Ascending aorta (tissue), 2 donors: ENCODE measurements around the gene FAM217B. TPM values are rescaled to one million over a fixed set of nuclear protein-coding genes. Genes with fewer than 3 reads are reported as not detected.

Experiments
- DNase-seq, 2 donors: peaks; one replicate each; pipeline ENCODE4 v3.0.0-alpha.2; 2019; ENCODE audit warnings: low spot score in 2 of 2
- H3K27ac ChIP-seq, 2 donors: fragments of 200-600 bp; sonication (generic); one replicate each; pipeline ENCODE4 v1.5.1; 2016 to 2017; ENCODE audit warnings: mild to moderate bottlenecking in 1 of 2
- H3K27me3 ChIP-seq: fragments of 200-600 bp; sonication (generic); one replicate; pipeline ENCODE4 v1.5.1; 2017
- H3K36me3 ChIP-seq, 2 donors: fragments of 200-600 bp; sonication (generic); one replicate each; pipeline ENCODE4 v1.5.1; 2016
- H3K4me1 ChIP-seq, 2 donors: fragments of 200-600 bp; sonication (generic); one replicate each; pipeline ENCODE4 v1.5.1; 2016 to 2017; ENCODE audit warnings: mild to moderate bottlenecking in 1 of 2
- H3K4me3 ChIP-seq, 2 donors: fragments of 200-600 bp; sonication (generic); one replicate each; pipeline ENCODE4 v1.5.1; 2016 to 2017; ENCODE audit warnings: mild to moderate bottlenecking in 1 of 2
- H3K9me3 ChIP-seq, 2 donors: fragments of 200-600 bp; sonication (generic); one replicate each; pipeline ENCODE4 v1.5.1; 2016
- CTCF ChIP-seq, 3 experiments: fragments of 200-600 bp in 2 of 3; fragments of 450-650 bp in 1 of 3; sonication (generic) in 2 of 3; IDR thresholded peaks; one replicate each; pipeline ENCODE4 v1.5.1; 2016 to 2019; ENCODE audit warnings: antibody characterized with exemption in 3 of 3, mild to moderate bottlenecking in 1 of 3, moderate library complexity in 1 of 3
- intact Hi-C: fragments of 100-400 bp; cut with DNase I; formaldehyde crosslinking; loops from one replicate; pipeline ENCODE4 v1.15.1; 2023
- total RNA-seq: library from RNA; depleted of rRNA; stranded (reverse); fragments of >200 nt; gene quantifications from one replicate; pipeline ENCODE4 v1.1.0, GENCODE V29; 2016

FAM217B gene
- total RNA-seq, 1 donor from 2014 or later: 2.6 TPM

GRCh38 chr20:59961423-59961822 lies 21.2 kb downstream of the FAM217B start:
- no peaks in the 10 kb centered on the region for H3K36me3 ChIP-seq

DNA sequence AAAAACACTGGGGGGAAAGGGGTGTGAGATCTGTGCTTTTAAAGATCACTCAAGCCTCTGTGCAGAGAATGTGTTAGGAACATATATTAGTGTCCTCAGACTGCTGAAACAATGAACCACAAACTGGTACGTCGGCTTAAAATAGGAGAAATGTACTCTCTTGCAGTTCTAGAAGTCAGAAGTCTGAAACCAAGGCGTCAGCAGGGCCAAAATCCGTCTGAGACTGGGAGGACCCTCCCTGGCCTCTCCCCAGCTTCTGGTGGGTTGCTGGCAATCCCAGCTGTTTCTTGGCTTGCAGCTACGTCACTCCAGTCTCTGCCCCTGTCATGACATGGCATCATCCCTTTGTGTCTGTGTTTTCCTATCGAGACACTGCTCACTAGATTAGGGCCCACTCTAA lies 22.0 kb downstream of the FAM217B start:
- no peak overlapping the region for H3K4me3 ChIP-seq
- H3K27ac ChIP-seq: no peak overlapping the region
- H3K4me1 ChIP-seq: no peaks in the 10 kb centered on the region
- H3K9me3 ChIP-seq: no peaks in the 10 kb centered on the region
- H3K36me3 ChIP-seq: no peaks in the 10 kb centered on the region
- intact Hi-C loops: no loop called here
- DNase-seq: no peak
- TF ChIP-seq CTCF (IDR thresholded peaks at IDR 0.05): no peak
- no peaks in the 10 kb centered on the region for H3K27me3 ChIP-seq

More at GRCh38 chr20:59961423-59961822, 21.2 kb downstream of the FAM217B start:
- Histone ChIP-seq H3K4me3 (no peak overlapping the region), H3K9me3 (no peaks in the 10 kb centered on the region), H3K4me1 (no peaks in the 10 kb centered on the region), H3K27ac (no peak overlapping the region), H3K27me3 (no peaks in the 10 kb centered on the region)
- no peak for TF ChIP-seq CTCF (IDR thresholded peaks at IDR 0.05)
- no peak for DNase-seq
- intact Hi-C loops: no loop called here

DNA sequence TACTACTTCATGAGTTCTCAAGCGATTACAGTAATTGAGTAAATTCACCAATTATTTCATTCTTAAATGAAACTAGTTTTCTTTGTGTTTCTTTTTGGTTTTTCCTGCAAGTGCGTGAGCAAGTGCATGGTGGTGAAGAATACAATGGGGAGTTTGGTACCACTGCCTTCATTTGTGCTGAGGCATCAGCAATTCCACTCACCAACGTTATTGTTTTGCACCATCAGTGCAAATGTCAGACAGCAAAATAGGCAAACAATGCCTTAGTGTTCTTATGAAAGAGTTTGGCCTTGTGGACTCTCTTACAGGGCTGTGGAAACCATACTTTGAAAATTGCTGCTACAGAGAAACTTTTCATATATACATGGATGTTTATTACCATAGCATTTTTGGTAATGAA lies 26.2 kb downstream of the FAM217B start:
- intact Hi-C loops: no loop called here
- H3K9me3 ChIP-seq: no peaks in the 10 kb centered on the region
- H3K4me3 ChIP-seq: no peak overlapping the region
- no peaks in the 10 kb centered on the region for H3K27me3 ChIP-seq
- H3K36me3 ChIP-seq: no peaks in the 10 kb centered on the region
- no peaks in the 10 kb centered on the region for H3K4me1 ChIP-seq
- TF ChIP-seq CTCF (IDR thresholded peaks at IDR 0.05): no peak
- DNase-seq: no peak
- H3K27ac ChIP-seq: no peak overlapping the region

- Histone ChIP-seq H3K27me3 (no peaks in the 10 kb centered on the region), H3K4me3 (no peak overlapping the region), H3K27ac (no peak overlapping the region), H3K4me1 (no peaks in the 10 kb centered on the region), H3K36me3 (no peaks in the 10 kb centered on the region), H3K9me3 (no peaks in the 10 kb centered on the region)
- no peak for DNase-seq
- no peak for TF ChIP-seq CTCF (IDR thresholded peaks at IDR 0.05)
- intact Hi-C loops: no loop called here
Observed at GRCh38 chr20:59971428-59971827, 31.2 kb downstream of the FAM217B start.

DNA sequence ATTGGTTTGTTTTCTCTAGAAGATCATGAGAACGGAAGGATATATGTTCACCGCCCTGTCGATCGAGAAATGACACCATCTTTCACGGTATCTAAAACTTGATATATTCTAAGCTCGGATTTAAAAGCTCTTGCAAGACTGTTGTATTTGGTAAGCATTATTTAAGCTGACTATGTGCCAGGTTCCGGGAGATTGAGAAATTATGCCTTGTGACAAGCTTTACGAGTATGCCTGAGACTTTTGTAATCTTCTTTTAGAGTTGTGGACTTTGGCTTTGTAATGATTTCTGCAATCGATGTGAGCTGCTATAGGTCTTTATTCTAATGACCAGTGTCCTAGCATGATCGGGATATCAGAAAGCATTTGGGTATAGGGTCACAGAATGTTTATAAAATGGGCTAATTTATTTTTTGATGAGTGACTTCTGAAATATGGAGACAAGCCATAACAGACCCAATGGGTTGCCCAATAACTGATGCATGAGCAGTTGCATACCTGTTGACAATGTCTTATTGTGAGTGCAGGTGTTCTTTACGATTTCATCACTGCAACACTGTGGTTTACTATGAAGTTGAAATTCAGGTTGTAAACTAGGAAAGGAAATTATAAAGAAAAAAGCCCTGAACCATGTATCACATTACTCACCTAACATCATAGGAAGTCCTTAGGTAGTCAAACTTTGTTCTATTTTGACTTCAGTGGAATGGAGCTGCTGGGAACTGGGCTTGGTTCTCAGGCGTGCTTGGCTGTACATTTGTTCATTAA lies 32.0 kb downstream of the FAM217B start:
- no peaks in the 10 kb centered on the region for H3K4me1 ChIP-seq
- no peak for DNase-seq
- H3K9me3 ChIP-seq: no peaks in the 10 kb centered on the region
- H3K4me3 ChIP-seq: no peak overlapping the region
- no peaks in the 10 kb centered on the region for H3K27me3 ChIP-seq
- H3K27ac ChIP-seq: no peak overlapping the region
- no peaks in the 10 kb centered on the region for H3K36me3 ChIP-seq
- no peak for TF ChIP-seq CTCF (IDR thresholded peaks at IDR 0.05)
- intact Hi-C loops: no loop called here
